Astrocyte (in vitro differentiated cells and primary cell): ENCODE results near the gene IGSF3. TPM values are rescaled to one million over a fixed set of nuclear protein-coding genes. Genes with fewer than 3 reads are reported as not detected.
"Not testable (repeated sequence)": the region's sequence is repeated elsewhere in the genome, so short reads cannot be mapped to it uniquely, and the experiment has no call there.

Experiments
- DNase-seq: peaks from one replicate; pipeline ENCODE4 v3.0.0-alpha.2; 2010; ENCODE audit warnings: low read depth
- FAIRE-seq: peaks from 2 replicates; lab custom pipeline; 2011; peaks lifted over from hg19 to GRCh38; lab: Jason Lieb, UNC
- H2AFZ ChIP-seq: 2 replicates; pipeline ENCODE4 v1.6.0; 2012; ENCODE audit warnings: low read depth, low read length, inconsistent platforms
- H3K27ac ChIP-seq: 2 replicates; pipeline ENCODE4 v1.5.1; 2011; ENCODE audit warnings: low read depth, low read length, inconsistent platforms
- H3K27me3 ChIP-seq: 2 replicates; pipeline ENCODE4 v1.6.0; 2011; ENCODE audit warnings: low read length, inconsistent platforms; ENCODE audit not compliant: insufficient read depth
- H3K36me3 ChIP-seq: 2 replicates; pipeline ENCODE4 v1.5.1; 2011; ENCODE audit warnings: low read length, inconsistent platforms; ENCODE audit not compliant: insufficient read depth
- H3K4me1 ChIP-seq: 2 replicates; pipeline ENCODE4 v1.5.1; 2011; ENCODE audit warnings: low read length, inconsistent platforms; ENCODE audit not compliant: insufficient read depth
- H3K4me2 ChIP-seq: 2 replicates; pipeline ENCODE4 v1.6.0; 2012; ENCODE audit warnings: low read length, inconsistent platforms
- H3K4me3 ChIP-seq: 2 replicates; pipeline ENCODE4 v1.5.1; 2011; ENCODE audit warnings: low read depth, mild to moderate bottlenecking, low read length, inconsistent platforms; ENCODE audit not compliant: insufficient read depth
- H3K79me2 ChIP-seq: 2 replicates; pipeline ENCODE4 v1.6.0; 2012; ENCODE audit warnings: mild to moderate bottlenecking, low read length, inconsistent platforms; ENCODE audit not compliant: insufficient read depth
- H3K9ac ChIP-seq: 2 replicates; pipeline ENCODE4 v1.6.0; 2012; ENCODE audit warnings: mild to moderate bottlenecking, low read length, inconsistent platforms
- H3K9me3 ChIP-seq: 2 replicates; pipeline ENCODE4 v1.5.1; 2012; ENCODE audit warnings: low read depth, mild to moderate bottlenecking, low read length, inconsistent platforms; ENCODE audit not compliant: insufficient read depth
- H4K20me1 ChIP-seq: 2 replicates; pipeline ENCODE4 v1.6.0; 2012; ENCODE audit warnings: low read length, inconsistent platforms; ENCODE audit not compliant: insufficient read depth
- H3K27ac Mint-ChIP-seq: one replicate; pipeline ENCODE4 v1.8.0; 2021; ENCODE audit warnings: mild to moderate bottlenecking, mixed read lengths; ENCODE audit not compliant: unreplicated experiment
- H3K27me3 Mint-ChIP-seq: one replicate; pipeline ENCODE4 v1.8.0; 2021; ENCODE audit warnings: low read depth, mixed read lengths; ENCODE audit not compliant: unreplicated experiment
- H3K36me3 Mint-ChIP-seq: one replicate; pipeline ENCODE4 v1.8.0; 2021; ENCODE audit warnings: low read depth, mixed read lengths; ENCODE audit not compliant: unreplicated experiment
- H3K4me1 Mint-ChIP-seq: one replicate; pipeline ENCODE4 v1.8.0; 2021; ENCODE audit warnings: low read depth, mixed read lengths; ENCODE audit not compliant: unreplicated experiment
- H3K4me3 Mint-ChIP-seq: one replicate; pipeline ENCODE4 v1.8.0; 2021; ENCODE audit warnings: mild to moderate bottlenecking, moderate library complexity, mixed read lengths; ENCODE audit not compliant: unreplicated experiment
- H3K9me3 Mint-ChIP-seq: one replicate; pipeline ENCODE4 v1.8.0; 2021; ENCODE audit warnings: mild to moderate bottlenecking, mixed read lengths; ENCODE audit not compliant: unreplicated experiment
- CTCF ChIP-seq: IDR thresholded peaks from 2 replicates; pipeline ENCODE4 v1.5.1; 2011; ENCODE audit warnings: low read depth, mild to moderate bottlenecking, inconsistent platforms, low read length, moderate library complexity; ENCODE audit not compliant: insufficient read depth
- EZH2 ChIP-seq: IDR thresholded peaks from 2 replicates; pipeline ENCODE4 v1.6.1; 2012; ENCODE audit warnings: mild to moderate bottlenecking, low read length, inconsistent platforms; ENCODE audit not compliant: insufficient read depth
- total RNA-seq: library from RNA; stranded (reverse); gene quantifications from 2 replicates; pipeline ENCODE4 v1.2.1, GENCODE V29; 2021

Gene IGSF3
- total RNA-seq, 1 donor from 2014 or later, result 11.7 TPM

- Histone ChIP-seq H3K4me2 (no peak overlapping the region), H3K79me2 (peaks cover 48% of the 10 kb centered on the region), H3K4me3 (no peak overlapping the region), H3K27me3 (peaks cover 4% of the 10 kb centered on the region), H3K9me3 (no peaks in the 10 kb centered on the region), H3K27ac (no peak overlapping the region), H2AFZ (no peak overlapping the region), H3K36me3 (no peaks in the 10 kb centered on the region), H3K4me1 (peaks cover 14% of the 10 kb centered on the region), H4K20me1 (peaks cover 30% of the 10 kb centered on the region), H3K9ac (no peak overlapping the region)
- FAIRE-seq (no peak), DNase-seq (no peak)
- Mint-ChIP-seq H3K4me3 (no peak overlapping the region), H3K27ac (no peak overlapping the region), H3K9me3 (no peaks in the 10 kb centered on the region), H3K36me3 (peaks cover 6% of the 10 kb centered on the region), H3K27me3 (peaks cover 4% of the 10 kb centered on the region), H3K4me1 (peaks cover 10% of the 10 kb centered on the region)
- TF ChIP-seq EZH2 (no peak), CTCF (no peak)
Observed at GRCh38 chr1:116567790-116568661, 99.5 kb downstream of the IGSF3 start.

- Mint-ChIP-seq H3K9me3 (peaks cover 6% of the 10 kb centered on the region), H3K36me3 (peaks cover 12% of the 10 kb centered on the region), H3K4me3 (no peak overlapping the region), H3K27me3 (no peaks in the 10 kb centered on the region), H3K4me1 (peaks cover 2% of the 10 kb centered on the region), H3K27ac (no peak overlapping the region)
- Histone ChIP-seq H3K4me2 (no peak overlapping the region), H4K20me1 (peaks cover 30% of the 10 kb centered on the region), H3K9ac (no peak overlapping the region), H3K9me3 (no peaks in the 10 kb centered on the region), H3K4me1 (peaks cover 3% of the 10 kb centered on the region), H3K79me2 (peaks cover 55% of the 10 kb centered on the region), H2AFZ (no peak overlapping the region), H3K4me3 (no peak overlapping the region), H3K27me3 (no peaks in the 10 kb centered on the region), H3K36me3 (no peaks in the 10 kb centered on the region), H3K27ac (no peak overlapping the region)
- FAIRE-seq (no peak), DNase-seq (no peak)
- TF ChIP-seq EZH2 (no peak), CTCF (no peak)
Observed at GRCh38 chr1:116565222-116565621, 102.3 kb downstream of the IGSF3 start.

GRCh38 chr1:116564426-116564825 lies 103.1 kb downstream of the IGSF3 start:
- Histone ChIP-seq H4K20me1 (peaks cover 23% of the 10 kb centered on the region), H3K9me3 (no peaks in the 10 kb centered on the region), H3K4me3 (no peak overlapping the region), H3K4me2 (no peak overlapping the region), H3K9ac (no peak overlapping the region), H3K36me3 (no peaks in the 10 kb centered on the region), H3K79me2 (peaks cover 53% of the 10 kb centered on the region), H2AFZ (no peak overlapping the region), H3K4me1 (no peaks in the 10 kb centered on the region), H3K27ac (no peak overlapping the region), H3K27me3 (no peaks in the 10 kb centered on the region)
- DNase-seq (no peak), FAIRE-seq (no peak)
- H3K4me3 Mint-ChIP-seq, result no peak overlapping the region
- no peaks in the 10 kb centered on the region for H3K27me3 Mint-ChIP-seq
- peaks cover 6% of the 10 kb centered on the region for H3K9me3 Mint-ChIP-seq
- H3K36me3 Mint-ChIP-seq, result peaks cover 10% of the 10 kb centered on the region
- no peak overlapping the region for H3K27ac Mint-ChIP-seq
- TF ChIP-seq CTCF, result no peak
- no peak for TF ChIP-seq EZH2
- H3K4me1 Mint-ChIP-seq, result peaks cover 2% of the 10 kb centered on the region

GRCh38 chr1:116562465-116562864 lies 105.1 kb downstream of the IGSF3 start:
- peaks cover 13% of the 10 kb centered on the region for H3K36me3 Mint-ChIP-seq
- DNase-seq, H3K4me1 Mint-ChIP-seq, H3K27me3 ChIP-seq, H3K27me3 Mint-ChIP-seq, FAIRE-seq, H2AFZ ChIP-seq, H3K4me1 ChIP-seq, H3K27ac Mint-ChIP-seq, H3K9me3 ChIP-seq, H3K9me3 Mint-ChIP-seq, H3K9ac ChIP-seq, H3K4me3 ChIP-seq, H3K36me3 ChIP-seq, H3K27ac ChIP-seq, H3K4me3 Mint-ChIP-seq, H3K4me2 ChIP-seq: not testable (repeated sequence)
- H3K79me2 ChIP-seq, result peaks cover 49% of the 10 kb centered on the region
- H4K20me1 ChIP-seq, result peaks cover 10% of the 10 kb centered on the region
